Suprapubic skin (tissue), 4 donors: ENCODE results near the gene BTN1A1. TPM values are rescaled to one million over a fixed set of nuclear protein-coding genes. Genes with fewer than 3 reads are reported as not detected.

Source experiments
- DNase-seq, 2 donors: peaks; one replicate each; pipeline ENCODE4 v3.0.0-alpha.2; 2019; ENCODE audit warnings: low spot score in 2 of 2
- H3K27ac ChIP-seq: fragments of 200-600 bp; sonication (generic); one replicate; pipeline ENCODE4 v1.5.1; 2019
- H3K27me3 ChIP-seq: fragments of 200-600 bp; sonication (generic); one replicate; pipeline ENCODE4 v1.5.1; 2019
- H3K36me3 ChIP-seq: fragments of 200-600 bp; sonication (generic); one replicate; pipeline ENCODE4 v1.5.1; 2019
- H3K4me1 ChIP-seq: fragments of 200-600 bp; sonication (generic); one replicate; pipeline ENCODE4 v1.5.1; 2019
- H3K4me3 ChIP-seq: fragments of 200-600 bp; sonication (generic); one replicate; pipeline ENCODE4 v1.5.1; 2019; ENCODE audit warnings: mild to moderate bottlenecking
- H3K9me3 ChIP-seq: fragments of 200-600 bp; sonication (generic); one replicate; pipeline ENCODE4 v1.5.1; 2019
- CTCF ChIP-seq, 2 donors: fragments of 200-600 bp in 1 of 2; fragments of 450-650 bp in 1 of 2; sonication (generic) in 1 of 2; IDR thresholded peaks; one replicate each; pipeline ENCODE4 v1.5.1; 2016 to 2019; ENCODE audit warnings: antibody characterized with exemption in 2 of 2, mild to moderate bottlenecking in 1 of 2, moderate library complexity in 1 of 2
- EP300 ChIP-seq: sonication (generic); formaldehyde crosslinking; IDR thresholded peaks from one replicate; pipeline ENCODE4 v1.6.1; 2017; ENCODE audit warnings: antibody characterized with exemption
- POLR2A ChIP-seq, 2 donors: fragments of 450-650 bp; IDR thresholded peaks; one replicate each; pipeline ENCODE4 v1.6.1; 2017; ENCODE audit warnings: antibody characterized with exemption in 2 of 2, mild to moderate bottlenecking in 2 of 2, moderate library complexity in 2 of 2
- POLR2AphosphoS5 ChIP-seq, 3 donors: sonication (generic); formaldehyde crosslinking; IDR thresholded peaks; one replicate each; pipeline ENCODE4 v1.6.1; 2017; ENCODE audit warnings: antibody characterized with exemption in 3 of 3
- WGBS: methylation state at CpG from one replicate; pipeline ENCODE4 v1.1.5; 2018; 5-methylcytosine and 5-hydroxymethylcytosine counted together
- total RNA-seq, 4 donors: library from RNA; depleted of rRNA; stranded (reverse); fragments of >200 nt; gene quantifications; one replicate each; pipeline ENCODE4 v1.1.0, GENCODE V29; 2016

BTN1A1 gene
- total RNA-seq, 4 donors from 2014 or later = not detected

- H3K9me3 ChIP-seq = no peaks in the 10 kb centered on the region
- no peaks in the 10 kb centered on the region for H3K27me3 ChIP-seq
- 6% methylated on average over 12 of the region's 12 CpGs for WGBS
- no peaks in the 10 kb centered on the region for H3K36me3 ChIP-seq
- H3K27ac ChIP-seq = peak overlapping the region; percentile 94
- no peak for DNase-seq
- H3K4me3 ChIP-seq = peak overlapping the region; percentile 91
- H3K4me1 ChIP-seq = peaks cover 49% of the 10 kb centered on the region
- no peak for TF ChIP-seq CTCF (IDR thresholded peaks at IDR 0.05)
- TF ChIP-seq EP300 = no peak
- TF ChIP-seq POLR2A (IDR thresholded peaks at IDR 0.05) = no peak
- TF ChIP-seq POLR2AphosphoS5 (IDR thresholded peaks at IDR 0.05) = no peak
Measured at GRCh38 chr6:26536571-26537159, 36.6 kb downstream of the BTN1A1 start.

- peak; percentile 95 to 96 for DNase-seq
- under 1% methylated on average over 37 of the region's 37 CpGs for WGBS
- no peaks in the 10 kb centered on the region for H3K27me3 ChIP-seq
- TF ChIP-seq POLR2A (IDR thresholded peaks at IDR 0.05) = peak in 1 of 2 donors; percentile 16
- peak in 2 of 3 donors; percentile 71 to 87 for TF ChIP-seq POLR2AphosphoS5 (IDR thresholded peaks at IDR 0.05)
- TF ChIP-seq EP300 = no peak
- no peak for TF ChIP-seq CTCF (IDR thresholded peaks at IDR 0.05)
- H3K36me3 ChIP-seq = no peaks in the 10 kb centered on the region
- peaks cover 49% of the 10 kb centered on the region for H3K4me1 ChIP-seq
- no peaks in the 10 kb centered on the region for H3K9me3 ChIP-seq
- H3K4me3 ChIP-seq = peak overlapping the region; percentile 91
- peak overlapping the region; percentile 94 for H3K27ac ChIP-seq
Measured at GRCh38 chr6:26537160-26537845, 37.2 kb downstream of the BTN1A1 start.

DNA sequence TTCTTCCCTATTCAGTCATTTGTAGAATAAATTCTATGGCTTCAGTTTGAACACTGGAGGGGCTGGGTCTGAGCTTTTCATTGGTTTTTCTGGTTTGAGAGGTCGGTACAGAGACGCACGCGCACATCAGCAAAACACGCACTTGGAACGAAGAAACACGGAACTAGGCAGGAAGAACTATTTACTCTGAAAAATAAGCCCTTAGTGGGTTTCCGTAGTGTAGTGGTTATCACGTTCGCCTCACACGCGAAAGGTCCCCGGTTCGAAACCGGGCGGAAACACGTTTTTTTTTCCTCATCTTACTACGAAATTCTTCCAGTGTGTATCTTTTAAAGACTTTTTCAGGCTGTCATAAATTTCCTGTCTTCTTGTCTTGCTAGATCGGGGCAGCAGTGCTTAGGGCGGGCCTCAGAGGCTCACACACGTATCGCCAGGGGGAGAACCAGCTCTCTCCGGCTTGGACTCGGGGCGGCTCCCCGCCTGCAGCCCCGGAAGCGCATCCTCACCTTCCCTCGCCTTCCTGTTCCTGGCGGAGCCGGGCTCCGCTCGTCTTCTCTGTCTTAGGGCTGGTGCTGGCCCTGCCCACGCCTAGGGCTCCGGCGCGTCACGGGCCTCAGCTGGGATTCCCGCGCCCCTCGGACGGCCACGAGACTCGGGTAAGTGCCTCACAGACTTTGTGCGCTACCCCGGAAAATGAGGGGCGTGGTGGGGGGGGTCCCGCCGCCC lies 37.9 kb downstream of the BTN1A1 start, which contains the start of gene HMGN4:
HMGN4 (plus strand) TSS at position 521 of the 726 bp plus-strand sequence. CDS start 6,841 bp downstream, outside the sequence.
- no peaks in the 10 kb centered on the region for H3K36me3 ChIP-seq
- TF ChIP-seq CTCF (IDR thresholded peaks at IDR 0.05) (no peak), POLR2A (IDR thresholded peaks at IDR 0.05) (peak in 1 of 2 donors; percentile 27), EP300 (no peak), POLR2AphosphoS5 (IDR thresholded peaks at IDR 0.05) (peak in 1 of 3 donors; percentile 8)
- under 1% methylated on average over 42 of the region's 49 CpGs for WGBS
- DNase-seq = peak; percentile 87 to 90
- no peaks in the 10 kb centered on the region for H3K9me3 ChIP-seq
- H3K4me1 ChIP-seq = peaks cover 45% of the 10 kb centered on the region
- H3K4me3 ChIP-seq = peak within 1 kb of the TSS; percentile 91
- no peaks in the 10 kb centered on the region for H3K27me3 ChIP-seq
- H3K27ac ChIP-seq = peak within 1 kb of the TSS; percentile 94

GRCh38 chr6:26538572-26538902 lies 38.4 kb downstream of the BTN1A1 start:
- TF ChIP-seq POLR2AphosphoS5 (IDR thresholded peaks at IDR 0.05) (no peak), EP300 (no peak), POLR2A (IDR thresholded peaks at IDR 0.05) (no peak), CTCF (IDR thresholded peaks at IDR 0.05) (no peak)
- Histone ChIP-seq H3K27ac (peak overlapping the region; percentile 94), H3K9me3 (no peaks in the 10 kb centered on the region), H3K27me3 (no peaks in the 10 kb centered on the region), H3K4me3 (peak overlapping the region; percentile 91), H3K4me1 (peaks cover 39% of the 10 kb centered on the region), H3K36me3 (no peaks in the 10 kb centered on the region)
- no peak for DNase-seq
- WGBS = 0% methylated on average over 10 of the region's 15 CpGs

- Histone ChIP-seq H3K9me3 (no peaks in the 10 kb centered on the region), H3K27me3 (no peaks in the 10 kb centered on the region), H3K4me1 (peaks cover 35% of the 10 kb centered on the region), H3K4me3 (peak overlapping the region; percentile 91), H3K36me3 (no peaks in the 10 kb centered on the region), H3K27ac (peak overlapping the region; percentile 94)
- 66% methylated on average over 16 of the region's 16 CpGs for WGBS
- TF ChIP-seq POLR2A (IDR thresholded peaks at IDR 0.05) = no peak
- no peak for TF ChIP-seq EP300
- TF ChIP-seq CTCF (IDR thresholded peaks at IDR 0.05) = no peak
- no peak for DNase-seq
Measured at GRCh38 chr6:26539071-26539615, 39.0 kb downstream of the BTN1A1 start.
